HepG2 (cell line): ENCODE measurements around the gene NTM. TPM values are rescaled to one million over a fixed set of nuclear protein-coding genes. Genes with fewer than 3 reads are reported as not detected.

Experiments
- ATAC-seq: fragments of 200-7000 bp; cut with Tn5 transposase; 3 replicates; pipeline ENCODE4 v1.9.1; 2020; ENCODE audit warnings: mild to moderate bottlenecking, moderate library complexity
- BruUV-seq: library from RNA; stranded (reverse); fragments of 400-500 nt; replicated peaks from 2 replicates; lab custom pipeline; 2021; lab: Mats Ljungman, UMichigan
- CTCF ChIA-PET: fragments of 300-600 bp; formaldehyde crosslinking; extraction: SDS; loops from one replicate; lab custom pipeline; 2021; ENCODE audit warnings: low total read pairs, inconsistent platforms, low intra/inter-chr PET ratio; lab: Yijun Ruan, JAX
- POLR2A ChIA-PET: fragments of 350-600 bp; sonication (Branson Sonifier 250); formaldehyde crosslinking; loops from one replicate; lab custom pipeline; 2020; ENCODE audit warnings: antibody characterized with exemption, inconsistent platforms; lab: Yijun Ruan, JAX
- DNase-seq: peaks from one replicate; pipeline ENCODE4 v3.0.0-alpha.2; 2015; ENCODE audit warnings: low spot score
- FAIRE-seq: peaks from 3 replicates; lab custom pipeline; 2011; peaks lifted over from hg19 to GRCh38; lab: Jason Lieb, UNC
- H2AFZ ChIP-seq: one replicate; pipeline ENCODE4 v1.6.1; 2011; ENCODE audit warnings: low read length, inconsistent platforms
- H3K27ac ChIP-seq: fragments of 300-600 bp; 3 replicates; pipeline ENCODE4 v1.8.0; 2011; ENCODE audit warnings: mixed run types, mild to moderate bottlenecking, mixed read lengths, low read length, inconsistent platforms; ENCODE audit not compliant: insufficient read depth; ENCODE audit errors: extremely low read length
- H3K27me3 ChIP-seq, 2 experiments: fragments of 200-600 bp in 1 of 2; 2 replicates in 1 of 2; 3 replicates in 1 of 2; pipeline versions ENCODE4 v1.6.0 to v1.8.0; 2011; ENCODE audit warnings: low read length in 2 of 2, mild to moderate bottlenecking in 2 of 2, moderate library complexity in 2 of 2, inconsistent platforms in 1 of 2; ENCODE audit not compliant: insufficient read depth in 2 of 2, control insufficient read depth in 1 of 2
- H3K36me3 ChIP-seq, 2 experiments: fragments of 200-600 bp in 1 of 2; replicated peaks in 1 of 2; 2 replicates in 1 of 2; 3 replicates in 1 of 2; pipeline versions ENCODE4 v1.5.1 to v1.8.0; 2011; ENCODE audit warnings: low read length in 2 of 2, inconsistent platforms in 1 of 2; ENCODE audit not compliant: insufficient read depth in 2 of 2, control insufficient read depth in 1 of 2
- H3K4me1 ChIP-seq: 2 replicates; pipeline ENCODE4 v1.5.1; 2012; ENCODE audit warnings: low read length, inconsistent platforms; ENCODE audit not compliant: insufficient read depth
- H3K4me2 ChIP-seq: 2 replicates; pipeline ENCODE4 v1.6.0; 2011; ENCODE audit warnings: low read depth, low read length, inconsistent platforms
- H3K4me3 ChIP-seq, 3 experiments: fragments of 200-600 bp in 1 of 3; sonication (generic), shearing (Covaris generic) in 1 of 3; replicated peaks in 1 of 3; 2 replicates each; pipeline ENCODE4 v1.5.1; 2011 to 2016; ENCODE audit warnings: low read length in 3 of 3, inconsistent platforms in 2 of 3, low read depth in 2 of 3, mild to moderate bottlenecking in 2 of 3, control low read depth in 1 of 3, mixed read lengths in 1 of 3; ENCODE audit not compliant: insufficient read depth in 1 of 3
- H3K79me2 ChIP-seq: one replicate; pipeline ENCODE4 v1.6.1; 2011; ENCODE audit warnings: low read length, inconsistent platforms; ENCODE audit not compliant: insufficient read depth
- H3K9ac ChIP-seq: 2 replicates; pipeline ENCODE4 v1.6.0; 2011; ENCODE audit warnings: mild to moderate bottlenecking, low read depth, low read length, inconsistent platforms; ENCODE audit not compliant: insufficient read depth
- H3K9me3 ChIP-seq: 2 replicates; pipeline ENCODE4 v1.5.1; 2012; ENCODE audit warnings: mild to moderate bottlenecking, low read length
- H4K20me1 ChIP-seq: 2 replicates; pipeline ENCODE4 v1.6.0; 2011; ENCODE audit warnings: inconsistent platforms, mild to moderate bottlenecking, low read length, moderate library complexity; ENCODE audit not compliant: insufficient read depth
- CTCF ChIP-seq: sonication (generic); formaldehyde crosslinking; IDR thresholded peaks from 2 replicates; pipeline ENCODE4 v1.5.0; 2020; ENCODE audit warnings: mild to moderate bottlenecking, missing genetic modification reagents, moderate library complexity
- HNRNPH1 ChIP-seq: fragments of 200-400 bp; formaldehyde crosslinking; optimal IDR thresholded peaks from 2 replicates; pipeline ENCODE3; 2017; ENCODE audit warnings: mild to moderate bottlenecking, low read depth, low read length
- MIER2 ChIP-seq: IDR thresholded peaks from 2 replicates; pipeline ENCODE4 v1.6.1; 2016; ENCODE audit warnings: missing biosample characterization, missing genetic modification reagents
- STAG1 ChIP-seq: sonication (generic); formaldehyde crosslinking; IDR thresholded peaks from 2 replicates; pipeline ENCODE4 v1.4.0; 2020; ENCODE audit warnings: missing genetic modification reagents
- WGBS: methylation state at CpG from one replicate; pipeline ENCODE4 v1.1.6; 2017; ENCODE audit warnings: low lambda C conversion rate; 5-methylcytosine and 5-hydroxymethylcytosine counted together
- in situ Hi-C: cut with HindIII; loops from 2 replicates; pipeline ENCODE4 v1.10.0; 2017; ENCODE audit warnings: low pct_unique_long_range_greater_than_20kb; ENCODE audit not compliant: extremely low pct_ligation_motif_present
- intact Hi-C: fragments of 100-400 bp; cut with micrococcal nuclease; formaldehyde crosslinking; loops from one replicate; pipeline ENCODE4 v1.10.0; 2022; ENCODE audit not compliant: unreplicated experiment
- polyA plus RNA-seq, 8 experiments: library from polyadenylated mRNA; depleted of rRNA in 3 of 8; stranded (reverse) in 7 of 8; unstranded in 1 of 8; fragments of >200 nt; fragmentation: Illumina TruSeq in 4 of 8; extraction: Trizol in 4 of 8; gene quantifications; 2 replicates each; pipeline versions ENCODE4 v1.2.1 to v1.2.3, GENCODE V29; 2011 to 2016; ENCODE audit warnings: low read depth in 4 of 8, missing spikeins in 1 of 8, mixed read lengths in 1 of 8; ENCODE audit not compliant: insufficient read depth in 1 of 8
- total RNA-seq, 5 experiments: library from RNA; depleted of rRNA; stranded (reverse); fragments of >200 nt; fragmentation: Illumina TruSeq; extraction: Trizol; gene quantifications; 2 replicates each; pipeline ENCODE4 v1.2.3, GENCODE V29; 2016; ENCODE audit warnings: low read depth in 1 of 5
- TF ChIP-seq, protein P1 (sequence below), 2 experiments: IDR thresholded peaks; 2 replicates each; pipeline ENCODE4 v1.6.1; 2011 to 2012; ENCODE audit warnings: low read length in 2 of 2, borderline replicate concordance in 1 of 2, low read depth in 1 of 2, mild to moderate bottlenecking in 1 of 2, moderate library complexity in 1 of 2

NTM gene
- total and polyA plus RNA-seq, 2 of the 13 experiments (the other 11 are each of a cell fraction or from before 2014, with no cell fraction given), result not detected

DNA sequence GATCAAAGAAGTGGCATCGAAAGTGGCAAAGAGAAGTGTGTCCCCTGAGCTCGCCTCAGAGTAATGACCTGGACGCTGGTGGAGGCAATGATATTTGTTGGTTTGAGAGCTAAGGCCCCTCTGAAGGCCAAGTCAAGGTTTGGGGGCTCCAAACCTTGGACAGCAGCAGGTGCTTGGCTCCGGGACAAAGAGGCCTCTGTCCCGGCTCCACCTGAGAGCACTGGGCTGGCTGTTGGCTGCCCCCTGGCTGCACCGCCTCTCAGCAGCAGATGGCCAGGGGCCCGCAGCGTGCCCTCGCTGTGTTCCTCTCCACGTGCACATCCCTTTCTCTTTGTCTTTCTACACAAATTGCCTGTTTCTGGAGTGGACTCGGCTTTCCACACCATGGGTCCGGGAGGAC, 301.3 kb downstream of the NTM start:
- no peak for DNase-seq
- H3K9me3 ChIP-seq, result no peaks in the 10 kb centered on the region
- no peak overlapping the region for H3K9ac ChIP-seq
- H3K27ac ChIP-seq, result no peak overlapping the region
- no peaks in the 10 kb centered on the region for H3K79me2 ChIP-seq
- H3K4me2 ChIP-seq, result no peak overlapping the region
- ChIA-PET POLR2A (no interaction called here), CTCF (no interaction called here)
- BruUV-seq, result no TSS peak
- H4K20me1 ChIP-seq, result no peaks in the 10 kb centered on the region
- peak; percentile 78 for ATAC-seq
- in situ Hi-C loops (loop anchor here (5.0 to 10.0 kb wide), 4 partner anchors 89 to 749 kb away; no protein-coding TSS in a partner anchor), intact Hi-C loops (no loop called here)
- FAIRE-seq, result no peak
- peak; percentile 21; the same call in 1 of the 2 replicates for TF ChIP-seq MIER2 (CRISPR knock-in tag)
- peak; percentile 51 for TF ChIP-seq CTCF
- no peak for TF ChIP-seq HNRNPH1
- peak; percentile 21; the same call in 1 of the 2 replicates for TF ChIP-seq STAG1 (CRISPR knock-in tag)
- TF ChIP-seq, protein P1, sequence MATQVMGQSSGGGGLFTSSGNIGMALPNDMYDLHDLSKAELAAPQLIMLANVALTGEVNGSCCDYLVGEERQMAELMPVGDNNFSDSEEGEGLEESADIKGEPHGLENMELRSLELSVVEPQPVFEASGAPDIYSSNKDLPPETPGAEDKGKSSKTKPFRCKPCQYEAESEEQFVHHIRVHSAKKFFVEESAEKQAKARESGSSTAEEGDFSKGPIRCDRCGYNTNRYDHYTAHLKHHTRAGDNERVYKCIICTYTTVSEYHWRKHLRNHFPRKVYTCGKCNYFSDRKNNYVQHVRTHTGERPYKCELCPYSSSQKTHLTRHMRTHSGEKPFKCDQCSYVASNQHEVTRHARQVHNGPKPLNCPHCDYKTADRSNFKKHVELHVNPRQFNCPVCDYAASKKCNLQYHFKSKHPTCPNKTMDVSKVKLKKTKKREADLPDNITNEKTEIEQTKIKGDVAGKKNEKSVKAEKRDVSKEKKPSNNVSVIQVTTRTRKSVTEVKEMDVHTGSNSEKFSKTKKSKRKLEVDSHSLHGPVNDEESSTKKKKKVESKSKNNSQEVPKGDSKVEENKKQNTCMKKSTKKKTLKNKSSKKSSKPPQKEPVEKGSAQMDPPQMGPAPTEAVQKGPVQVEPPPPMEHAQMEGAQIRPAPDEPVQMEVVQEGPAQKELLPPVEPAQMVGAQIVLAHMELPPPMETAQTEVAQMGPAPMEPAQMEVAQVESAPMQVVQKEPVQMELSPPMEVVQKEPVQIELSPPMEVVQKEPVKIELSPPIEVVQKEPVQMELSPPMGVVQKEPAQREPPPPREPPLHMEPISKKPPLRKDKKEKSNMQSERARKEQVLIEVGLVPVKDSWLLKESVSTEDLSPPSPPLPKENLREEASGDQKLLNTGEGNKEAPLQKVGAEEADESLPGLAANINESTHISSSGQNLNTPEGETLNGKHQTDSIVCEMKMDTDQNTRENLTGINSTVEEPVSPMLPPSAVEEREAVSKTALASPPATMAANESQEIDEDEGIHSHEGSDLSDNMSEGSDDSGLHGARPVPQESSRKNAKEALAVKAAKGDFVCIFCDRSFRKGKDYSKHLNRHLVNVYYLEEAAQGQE (IDR thresholded peaks at IDR 0.05; ENCODE audit: borderline replicate concordance in 1 of 2, low read depth in 1 of 2, low read length in 2 of 2), result peak in 1 of 2 experiments; percentile 71; a peak in 2 of 4 replicates
- peaks cover 0 to 6% of the 10 kb centered on the region in 2 experiments; a peak in 3 of 5 replicates for H3K27me3 ChIP-seq
- no peak overlapping the region for H3K4me3 ChIP-seq
- no peaks in the 10 kb centered on the region for H3K36me3 ChIP-seq
- 6% methylated on average over 7 of the region's 12 CpGs for WGBS
- no peak overlapping the region for H2AFZ ChIP-seq
- H3K4me1 ChIP-seq, result no peaks in the 10 kb centered on the region
